Measurements from ENCODE around the gene TNFAIP8L3.

GRCh38 chr15:51044037-51044727 lies 50.5 kb downstream of the TNFAIP8L3 start:
- TF ChIP-seq EZH2 (IDR thresholded peaks at IDR 0.05; ENCODE audit: borderline replicate concordance, low read depth, low read length, severe bottlenecking) (no peak), CTCF (IDR thresholded peaks at IDR 0.05; ENCODE audit: borderline replicate concordance, extremely low read depth, low read length, poor library complexity, severe bottlenecking) (no peak)
